ENCODE measurements around the gene CYLD.

The CYLD gene

GRCh38 chr16:50781518-50781917 is 39.6 kb downstream of the CYLD start:
- TF ChIP-seq CTCF (IDR thresholded peaks at IDR 0.05; ENCODE audit: low read depth, low read length): no peak
- no peak for DNase-seq (ENCODE audit: extremely low read depth, low read depth)

- DNase-seq (ENCODE audit: extremely low read depth, low read depth): no peak
- no peak for TF ChIP-seq CTCF (IDR thresholded peaks at IDR 0.05; ENCODE audit: low read depth, low read length)
Observed at GRCh38 chr16:50789757-50790156, 47.9 kb downstream of the CYLD start.

- DNase-seq (ENCODE audit: extremely low read depth, low read depth): no peak
- TF ChIP-seq CTCF (IDR thresholded peaks at IDR 0.05; ENCODE audit: low read depth, low read length): no peak
Observed at GRCh38 chr16:50791522-50791921, 49.6 kb downstream of the CYLD start.

- DNase-seq (ENCODE audit: extremely low read depth, low read depth): no peak
- TF ChIP-seq CTCF (IDR thresholded peaks at IDR 0.05; ENCODE audit: low read depth, low read length): no peak
Observed at GRCh38 chr16:50796829-50797228, 54.9 kb downstream of the CYLD start.

GRCh38 chr16:50797456-50797855 is 55.6 kb downstream of the CYLD start:
- no peak for DNase-seq (ENCODE audit: extremely low read depth, low read depth)
- no peak for TF ChIP-seq CTCF (IDR thresholded peaks at IDR 0.05; ENCODE audit: low read depth, low read length)

- no peak for TF ChIP-seq CTCF (IDR thresholded peaks at IDR 0.05; ENCODE audit: low read depth, low read length)
- no peak for DNase-seq (ENCODE audit: extremely low read depth, low read depth)
Observed at GRCh38 chr16:50800074-50800473, 58.2 kb downstream of the CYLD start.

- TF ChIP-seq CTCF (IDR thresholded peaks at IDR 0.05; ENCODE audit: low read depth, low read length): no peak
- no peak for DNase-seq (ENCODE audit: extremely low read depth, low read depth)
Observed at GRCh38 chr16:50801036-50801435, 59.1 kb downstream of the CYLD start.
